CD4-positive, alpha-beta T cell treated with Interleukin-15 for 1 hour (primary cell): ENCODE measurements around the gene METTL15.
"Not testable (repeated sequence)": the region's sequence is repeated elsewhere in the genome, so short reads cannot be mapped to it uniquely, and the experiment has no call there.

Source experiments
- DNase-seq: peaks from one replicate; pipeline ENCODE4 v3.0.0-alpha.2; 2020

Gene METTL15

GRCh38 chr11:28114116-28114515 is 5.9 kb downstream of the METTL15 start:
- DNase-seq: no peak

DNA sequence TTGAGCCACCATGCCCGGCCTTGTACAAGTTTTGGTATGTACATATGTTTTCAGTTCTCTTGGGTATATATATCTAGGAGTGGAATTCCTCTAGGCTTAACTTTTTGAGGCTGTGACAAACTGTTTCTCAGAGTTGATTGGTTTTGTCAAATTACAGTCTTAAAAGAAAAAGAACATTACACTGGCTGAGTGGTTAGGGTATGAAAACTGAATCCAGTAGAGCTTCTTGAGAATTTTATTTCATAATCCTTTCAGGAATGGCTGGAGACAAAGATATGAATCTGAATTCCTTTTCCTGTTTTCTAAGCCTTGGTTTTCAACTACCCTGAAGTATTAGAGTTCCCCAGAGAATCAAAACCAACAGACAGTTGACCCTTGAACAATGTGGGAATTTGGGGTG is 6.5 kb downstream of the METTL15 start:
- DNase-seq: no peak

GRCh38 chr11:28117712-28118111 is 9.5 kb downstream of the METTL15 start:
- DNase-seq: no peak

- DNase-seq: no peak
Measured at GRCh38 chr11:28123151-28123581, 15.0 kb downstream of the METTL15 start.

GRCh38 chr11:28132548-28132947 is 24.4 kb downstream of the METTL15 start:
- no peak for DNase-seq

DNA sequence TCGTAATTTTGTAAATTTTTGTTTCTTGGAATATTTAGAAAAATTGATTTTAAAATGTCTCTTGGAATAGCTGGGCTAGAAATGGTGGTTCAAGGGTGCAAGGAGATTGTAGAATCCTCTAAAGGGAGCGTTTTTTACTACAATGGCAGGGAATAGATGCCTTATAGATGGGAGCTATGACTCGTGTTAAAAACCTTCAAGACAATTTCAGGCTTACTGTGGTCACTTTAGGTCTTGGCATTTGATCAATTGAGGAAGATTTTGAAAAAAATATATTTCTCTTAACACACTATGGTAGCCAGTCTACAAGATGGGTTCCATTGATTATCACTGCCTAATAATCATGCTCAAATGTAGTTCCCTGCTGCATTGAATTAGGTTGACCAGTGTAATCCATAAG is 25.0 kb downstream of the METTL15 start:
- DNase-seq: no peak

- not testable (repeated sequence) for DNase-seq
Measured at GRCh38 chr11:28136157-28136556, 28.0 kb downstream of the METTL15 start.

DNA sequence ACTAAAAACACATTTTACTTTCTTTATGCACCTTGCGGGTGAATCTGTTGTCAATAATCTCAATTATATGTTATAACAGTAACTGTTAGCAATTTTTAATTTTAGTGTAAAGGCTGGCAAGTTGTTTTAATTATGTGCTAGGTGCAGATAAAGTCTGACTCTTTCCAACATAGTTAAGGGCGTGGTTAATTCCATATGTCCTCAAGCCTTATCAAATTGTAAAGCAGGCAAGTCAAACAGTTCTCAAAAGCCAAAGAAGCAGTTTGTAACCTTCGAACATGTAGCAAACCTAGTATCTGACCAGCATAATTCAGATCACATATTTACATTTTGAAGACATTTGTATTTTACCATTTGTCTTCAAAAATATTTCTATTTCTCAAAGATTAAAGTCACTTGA is 29.2 kb downstream of the METTL15 start:
- DNase-seq: no peak

GRCh38 chr11:28137832-28138231 is 29.6 kb downstream of the METTL15 start:
- no peak for DNase-seq

- DNase-seq: no peak
Measured at GRCh38 chr11:28139841-28140415, 31.7 kb downstream of the METTL15 start.

- no peak for DNase-seq
Measured at GRCh38 chr11:28140689-28141455, 32.7 kb downstream of the METTL15 start.

GRCh38 chr11:28142724-28143123 is 34.5 kb downstream of the METTL15 start:
- no peak for DNase-seq

DNA sequence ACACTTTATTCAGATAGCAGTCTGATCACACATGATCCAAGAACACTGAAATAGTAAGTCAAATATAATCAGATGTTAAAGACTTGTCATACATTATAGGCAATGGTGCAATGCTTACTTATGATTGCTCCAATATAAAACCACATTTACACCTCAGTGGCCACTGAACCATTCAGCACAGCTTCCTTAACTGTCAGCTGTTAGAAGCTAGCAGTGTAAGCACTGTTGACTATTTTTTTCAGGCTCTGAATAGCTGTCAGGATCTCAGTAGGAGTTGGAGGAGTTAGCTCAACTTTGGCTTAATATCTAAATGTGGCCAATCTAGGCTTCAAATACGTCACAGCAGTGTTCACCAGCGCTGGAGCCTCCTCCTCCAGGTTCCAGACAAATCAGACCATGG is 36.6 kb downstream of the METTL15 start:
- DNase-seq: no peak

GRCh38 chr11:28146123-28146751 is 38.0 kb downstream of the METTL15 start:
- DNase-seq: no peak

GRCh38 chr11:28152743-28153142 is 44.6 kb downstream of the METTL15 start:
- DNase-seq: no peak

DNA sequence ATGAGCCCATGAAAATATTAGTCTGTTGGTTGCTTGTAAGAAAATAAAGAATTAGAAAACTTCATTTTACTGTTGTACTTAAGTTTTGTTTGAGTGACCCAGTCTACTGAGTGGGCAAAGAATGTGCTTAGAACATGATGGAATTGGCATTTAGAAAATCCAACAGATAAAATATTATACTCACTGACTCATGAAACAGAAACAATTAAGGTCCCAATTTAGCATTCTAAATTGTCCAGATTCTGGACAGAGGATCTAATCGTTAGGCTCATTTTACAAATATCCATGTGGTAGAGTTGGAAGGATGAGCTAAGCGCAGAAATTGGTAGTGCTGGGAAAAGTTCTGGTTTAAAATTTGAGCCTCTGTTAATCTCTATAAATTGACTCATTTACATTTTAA is 45.4 kb downstream of the METTL15 start:
- no peak for DNase-seq

- DNase-seq: no peak
Measured at GRCh38 chr11:28168718-28169117, 60.5 kb downstream of the METTL15 start.

DNA sequence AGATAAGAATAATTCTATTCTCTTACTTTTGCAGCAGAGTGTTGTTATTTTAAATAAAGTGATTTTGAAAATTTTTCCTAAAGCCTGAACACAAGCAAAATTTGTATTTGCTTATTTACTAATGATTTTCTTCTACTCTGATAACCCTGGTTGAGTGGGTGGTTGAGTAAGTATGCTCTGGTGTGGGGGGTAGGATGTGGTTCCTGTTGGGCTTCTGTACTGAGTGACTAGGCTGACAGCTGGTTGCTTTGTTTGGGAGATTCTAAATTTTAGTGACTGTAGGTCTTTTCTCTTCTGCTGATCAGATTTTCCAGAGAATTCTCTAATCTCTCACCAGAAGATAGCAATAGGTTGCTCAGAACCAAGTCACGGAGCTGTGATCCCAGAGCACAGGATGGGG is 61.6 kb downstream of the METTL15 start:
- no peak for DNase-seq

GRCh38 chr11:28170759-28171158 is 62.6 kb downstream of the METTL15 start:
- DNase-seq: no peak

- DNase-seq: no peak
Measured at GRCh38 chr11:28176351-28176750, 68.2 kb downstream of the METTL15 start.

DNA sequence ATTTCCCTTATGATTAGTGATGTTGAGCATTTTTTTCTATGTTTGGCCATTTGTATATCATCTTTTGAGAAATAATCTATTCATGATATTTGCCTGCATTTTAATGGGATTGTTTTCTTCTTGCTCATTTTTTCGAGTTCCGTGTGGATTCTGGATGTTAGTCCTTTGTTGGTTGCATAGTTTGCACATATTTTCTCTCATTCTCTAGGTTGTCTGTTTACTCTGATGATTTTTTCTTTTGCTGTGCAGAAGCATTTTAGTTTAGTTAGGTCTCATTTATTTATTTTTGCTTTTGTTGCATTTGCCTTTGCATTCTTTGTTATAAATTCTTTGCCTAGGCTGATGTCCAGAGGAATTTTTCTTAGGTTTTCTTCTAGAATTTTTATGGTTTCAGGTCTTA is 87.3 kb downstream of the METTL15 start:
- DNase-seq: no peak

- no peak for DNase-seq
Measured at GRCh38 chr11:28209906-28210305, 101.7 kb downstream of the METTL15 start.

DNA sequence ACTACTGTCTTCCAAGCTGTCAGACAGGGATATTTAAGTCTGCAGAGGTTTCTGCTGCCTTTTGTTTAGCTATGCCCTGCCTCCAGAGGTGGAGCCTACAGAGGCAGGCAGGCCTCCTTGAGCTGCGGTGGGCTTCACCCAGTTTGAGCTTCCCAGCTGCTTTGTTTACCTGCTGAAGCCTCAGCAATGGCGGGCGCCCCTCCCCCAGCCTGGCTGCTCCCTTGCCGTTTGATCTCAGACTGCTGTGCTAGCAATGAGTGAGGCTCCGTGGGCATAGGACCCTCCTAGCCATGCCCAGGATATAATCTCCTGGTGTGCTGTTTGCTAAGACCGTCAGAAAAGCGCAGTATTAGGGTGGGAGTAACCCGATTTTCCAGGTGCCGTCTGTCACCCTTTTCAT is 113.9 kb downstream of the METTL15 start:
- not testable (repeated sequence) for DNase-seq

- DNase-seq: no peak
Measured at GRCh38 chr11:28223577-28223976, 115.4 kb downstream of the METTL15 start.
